ENCODE data around the gene SGCA. TPM values are rescaled to one million over a fixed set of nuclear protein-coding genes. Genes with fewer than 3 reads are reported as not detected.
A peak's percentile ranks its signal among the peaks of the same experiment; 100 is the strongest.

Gene SGCA
- total and polyA plus RNA-seq, 2 of the 13 experiments (the other 11 are each of a cell fraction or from before 2014, with no cell fraction given): not detected

DNA sequence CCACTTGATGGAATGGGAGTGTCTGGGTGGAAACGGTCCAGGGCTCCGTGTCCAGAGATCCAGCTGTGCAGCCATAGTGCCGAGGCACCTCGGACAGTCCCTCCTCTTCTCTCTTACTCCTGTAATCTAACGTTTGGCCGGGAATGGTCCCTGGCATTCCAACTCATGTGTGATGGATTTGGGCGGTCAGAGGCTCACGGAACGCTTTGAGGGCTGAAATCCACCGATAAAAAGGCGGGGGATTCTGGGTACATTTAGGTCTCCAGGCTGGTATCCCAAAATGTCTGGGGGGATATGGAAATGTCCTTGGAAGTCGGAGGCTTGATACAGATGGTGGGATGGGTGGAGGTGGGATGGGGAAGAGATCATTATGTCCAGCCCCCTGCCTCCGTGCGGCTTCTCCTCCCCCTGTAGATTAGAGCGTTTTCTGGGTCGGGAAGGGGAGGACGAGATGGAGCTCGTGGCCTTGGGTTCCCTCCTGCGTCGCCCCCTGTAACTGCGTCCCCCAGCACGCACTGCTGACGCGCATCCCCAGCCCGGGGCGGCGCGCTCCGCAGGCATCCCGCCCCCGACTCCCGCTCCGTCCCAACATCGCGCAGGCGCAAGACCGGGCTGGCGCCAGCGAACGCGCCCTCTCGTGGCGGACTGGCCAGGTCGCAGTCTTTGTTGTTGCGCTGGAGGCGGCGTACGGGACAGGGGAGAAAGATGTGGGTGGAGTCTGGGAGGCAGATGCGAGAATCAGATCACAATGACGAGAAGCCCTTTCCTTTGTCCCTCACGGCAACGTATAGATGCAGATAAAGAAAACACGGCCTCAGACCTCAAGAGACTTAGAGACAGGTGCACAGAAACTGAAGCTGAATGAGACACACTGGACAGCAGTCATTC lies 4.5 kb upstream of the SGCA start (continued):
- TF ChIP-seq STAG1 (CRISPR knock-in tag; IDR thresholded peaks at IDR 0.05) (peak; percentile 87), NR2F6 (IDR thresholded peaks at IDR 0.05) (no peak), NR2F6 (CRISPR knock-in tag; IDR thresholded peaks at IDR 0.05) (peak; percentile 41; the same call in 1 of the 2 replicates), ZFP36L2 (CRISPR knock-in tag; IDR thresholded peaks at IDR 0.05) (no peak), HNRNPK (IDR thresholded peaks at IDR 0.05; ENCODE audit: low read depth, low read length, poor library complexity, severe bottlenecking) (peak; percentile 75), NFYC (CRISPR knock-in tag; IDR thresholded peaks at IDR 0.05) (peak; percentile 28; the same call in 1 of the 2 replicates), ZNF563 (CRISPR knock-in tag; IDR thresholded peaks at IDR 0.05) (peak; percentile 52; the same call in 1 of the 2 replicates), MATR3 (CRISPR knock-in tag; IDR thresholded peaks at IDR 0.05) (no peak), ZNF598 (CRISPR knock-in tag; IDR thresholded peaks at IDR 0.05; ENCODE audit: borderline replicate concordance) (peak; percentile 57; the same call in 1 of the 2 replicates), ZNF761 (CRISPR knock-in tag; conservative IDR thresholded peaks at IDR 0.05) (0 out of 2 replicates have a peak, but pooled peaks have one; percentile 24), SP4 (CRISPR knock-in tag; IDR thresholded peaks at IDR 0.05) (peak; percentile 36; the same call in 1 of the 2 replicates), GFI1 (CRISPR knock-in tag; IDR thresholded peaks at IDR 0.05; ENCODE audit: borderline replicate concordance) (no peak), ZNF549 (CRISPR knock-in tag; IDR thresholded peaks at IDR 0.05) (no peak), SOX6 (IDR thresholded peaks at IDR 0.05) (no peak), SOX6 (CRISPR knock-in tag; IDR thresholded peaks at IDR 0.05) (peak; percentile 44; the same call in 1 of the 2 replicates), ZSCAN31 (CRISPR knock-in tag; IDR thresholded peaks at IDR 0.05; ENCODE audit: low read depth) (peak; percentile 35; the same call in 1 of the 2 replicates), ZNF766 (CRISPR knock-in tag; IDR thresholded peaks at IDR 0.05; ENCODE audit: borderline replicate concordance) (no peak), CEBPG (CRISPR knock-in tag; IDR thresholded peaks at IDR 0.05) (0 out of 2 replicates have a peak, but pooled peaks have one; percentile 39)
- TF ChIP-seq, protein P1, sequence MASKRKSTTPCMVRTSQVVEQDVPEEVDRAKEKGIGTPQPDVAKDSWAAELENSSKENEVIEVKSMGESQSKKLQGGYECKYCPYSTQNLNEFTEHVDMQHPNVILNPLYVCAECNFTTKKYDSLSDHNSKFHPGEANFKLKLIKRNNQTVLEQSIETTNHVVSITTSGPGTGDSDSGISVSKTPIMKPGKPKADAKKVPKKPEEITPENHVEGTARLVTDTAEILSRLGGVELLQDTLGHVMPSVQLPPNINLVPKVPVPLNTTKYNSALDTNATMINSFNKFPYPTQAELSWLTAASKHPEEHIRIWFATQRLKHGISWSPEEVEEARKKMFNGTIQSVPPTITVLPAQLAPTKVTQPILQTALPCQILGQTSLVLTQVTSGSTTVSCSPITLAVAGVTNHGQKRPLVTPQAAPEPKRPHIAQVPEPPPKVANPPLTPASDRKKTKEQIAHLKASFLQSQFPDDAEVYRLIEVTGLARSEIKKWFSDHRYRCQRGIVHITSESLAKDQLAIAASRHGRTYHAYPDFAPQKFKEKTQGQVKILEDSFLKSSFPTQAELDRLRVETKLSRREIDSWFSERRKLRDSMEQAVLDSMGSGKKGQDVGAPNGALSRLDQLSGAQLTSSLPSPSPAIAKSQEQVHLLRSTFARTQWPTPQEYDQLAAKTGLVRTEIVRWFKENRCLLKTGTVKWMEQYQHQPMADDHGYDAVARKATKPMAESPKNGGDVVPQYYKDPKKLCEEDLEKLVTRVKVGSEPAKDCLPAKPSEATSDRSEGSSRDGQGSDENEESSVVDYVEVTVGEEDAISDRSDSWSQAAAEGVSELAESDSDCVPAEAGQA (IDR thresholded peaks at IDR 0.05; ENCODE audit: low read depth): peak; percentile 38; the same call in 1 of the 2 replicates
- TF ChIP-seq, protein P1 (CRISPR knock-in tag; IDR thresholded peaks at IDR 0.05; ENCODE audit: borderline replicate concordance): no peak
- TF ChIP-seq, protein P2, sequence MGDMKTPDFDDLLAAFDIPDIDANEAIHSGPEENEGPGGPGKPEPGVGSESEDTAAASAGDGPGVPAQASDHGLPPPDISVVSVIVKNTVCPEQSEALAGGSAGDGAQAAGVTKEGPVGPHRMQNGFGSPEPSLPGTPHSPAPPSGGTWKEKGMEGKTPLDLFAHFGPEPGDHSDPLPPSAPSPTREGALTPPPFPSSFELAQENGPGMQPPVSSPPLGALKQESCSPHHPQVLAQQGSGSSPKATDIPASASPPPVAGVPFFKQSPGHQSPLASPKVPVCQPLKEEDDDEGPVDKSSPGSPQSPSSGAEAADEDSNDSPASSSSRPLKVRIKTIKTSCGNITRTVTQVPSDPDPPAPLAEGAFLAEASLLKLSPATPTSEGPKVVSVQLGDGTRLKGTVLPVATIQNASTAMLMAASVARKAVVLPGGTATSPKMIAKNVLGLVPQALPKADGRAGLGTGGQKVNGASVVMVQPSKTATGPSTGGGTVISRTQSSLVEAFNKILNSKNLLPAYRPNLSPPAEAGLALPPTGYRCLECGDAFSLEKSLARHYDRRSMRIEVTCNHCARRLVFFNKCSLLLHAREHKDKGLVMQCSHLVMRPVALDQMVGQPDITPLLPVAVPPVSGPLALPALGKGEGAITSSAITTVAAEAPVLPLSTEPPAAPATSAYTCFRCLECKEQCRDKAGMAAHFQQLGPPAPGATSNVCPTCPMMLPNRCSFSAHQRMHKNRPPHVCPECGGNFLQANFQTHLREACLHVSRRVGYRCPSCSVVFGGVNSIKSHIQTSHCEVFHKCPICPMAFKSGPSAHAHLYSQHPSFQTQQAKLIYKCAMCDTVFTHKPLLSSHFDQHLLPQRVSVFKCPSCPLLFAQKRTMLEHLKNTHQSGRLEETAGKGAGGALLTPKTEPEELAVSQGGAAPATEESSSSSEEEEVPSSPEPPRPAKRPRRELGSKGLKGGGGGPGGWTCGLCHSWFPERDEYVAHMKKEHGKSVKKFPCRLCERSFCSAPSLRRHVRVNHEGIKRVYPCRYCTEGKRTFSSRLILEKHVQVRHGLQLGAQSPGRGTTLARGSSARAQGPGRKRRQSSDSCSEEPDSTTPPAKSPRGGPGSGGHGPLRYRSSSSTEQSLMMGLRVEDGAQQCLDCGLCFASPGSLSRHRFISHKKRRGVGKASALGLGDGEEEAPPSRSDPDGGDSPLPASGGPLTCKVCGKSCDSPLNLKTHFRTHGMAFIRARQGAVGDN (CRISPR knock-in tag; IDR thresholded peaks at IDR 0.05): peak; percentile 93
